NCI-H524 treated with DMSO at 0.1 percent for 48 hours (cell line): ENCODE measurements around the gene CHGA.

Experiments used
- DNase-seq: peaks from one replicate; lab custom pipeline; 2025; lab: John Stamatoyannopoulos, UW

The CHGA gene, protein sequence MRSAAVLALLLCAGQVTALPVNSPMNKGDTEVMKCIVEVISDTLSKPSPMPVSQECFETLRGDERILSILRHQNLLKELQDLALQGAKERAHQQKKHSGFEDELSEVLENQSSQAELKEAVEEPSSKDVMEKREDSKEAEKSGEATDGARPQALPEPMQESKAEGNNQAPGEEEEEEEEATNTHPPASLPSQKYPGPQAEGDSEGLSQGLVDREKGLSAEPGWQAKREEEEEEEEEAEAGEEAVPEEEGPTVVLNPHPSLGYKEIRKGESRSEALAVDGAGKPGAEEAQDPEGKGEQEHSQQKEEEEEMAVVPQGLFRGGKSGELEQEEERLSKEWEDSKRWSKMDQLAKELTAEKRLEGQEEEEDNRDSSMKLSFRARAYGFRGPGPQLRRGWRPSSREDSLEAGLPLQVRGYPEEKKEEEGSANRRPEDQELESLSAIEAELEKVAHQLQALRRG

DNA sequence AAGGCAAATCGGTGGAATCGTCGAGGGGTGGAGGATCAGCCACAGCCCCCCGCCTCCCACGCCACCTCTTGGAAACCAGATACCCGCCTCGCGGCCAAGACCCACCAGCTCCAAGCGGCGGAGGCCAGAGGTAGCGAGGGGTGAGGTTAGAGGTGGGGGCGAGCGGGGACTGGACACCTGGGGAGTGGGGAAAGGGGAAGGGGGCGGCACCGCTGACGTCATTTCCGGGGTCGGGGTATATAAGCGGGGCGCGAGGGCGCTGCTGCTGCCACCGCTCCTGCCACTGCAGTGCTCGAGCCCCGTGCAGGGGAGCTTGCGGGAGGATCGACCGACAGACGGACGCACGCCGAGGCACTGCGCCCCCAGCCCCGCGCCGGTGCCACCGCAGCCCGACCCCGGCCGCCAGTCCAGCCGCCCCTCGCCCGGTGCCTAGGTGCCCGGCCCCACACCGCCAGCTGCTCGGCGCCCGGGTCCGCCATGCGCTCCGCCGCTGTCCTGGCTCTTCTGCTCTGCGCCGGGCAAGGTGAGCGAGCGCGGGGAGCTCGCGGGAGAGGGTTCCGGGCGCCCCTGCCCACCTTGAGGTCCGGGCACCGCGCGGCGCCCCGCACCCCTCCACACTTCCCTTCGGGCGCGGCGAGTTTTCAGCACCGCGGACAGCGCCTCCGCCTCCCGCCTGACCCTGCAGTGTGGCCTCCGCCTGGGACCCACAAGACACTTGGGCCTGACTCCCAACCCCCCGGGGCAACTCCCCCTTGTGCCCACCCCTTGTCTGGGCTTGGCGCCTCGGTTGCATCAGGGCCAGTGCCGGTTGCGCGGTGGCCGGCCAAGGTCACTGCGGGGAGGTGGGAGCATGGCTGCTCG lies at the start of gene CHGA:
CHGA (plus strand) TSS at position 268 of the 861 bp plus-strand sequence; CDS start at position 478, 210 bp downstream.
- DNase-seq = peak; percentile 54

DNA sequence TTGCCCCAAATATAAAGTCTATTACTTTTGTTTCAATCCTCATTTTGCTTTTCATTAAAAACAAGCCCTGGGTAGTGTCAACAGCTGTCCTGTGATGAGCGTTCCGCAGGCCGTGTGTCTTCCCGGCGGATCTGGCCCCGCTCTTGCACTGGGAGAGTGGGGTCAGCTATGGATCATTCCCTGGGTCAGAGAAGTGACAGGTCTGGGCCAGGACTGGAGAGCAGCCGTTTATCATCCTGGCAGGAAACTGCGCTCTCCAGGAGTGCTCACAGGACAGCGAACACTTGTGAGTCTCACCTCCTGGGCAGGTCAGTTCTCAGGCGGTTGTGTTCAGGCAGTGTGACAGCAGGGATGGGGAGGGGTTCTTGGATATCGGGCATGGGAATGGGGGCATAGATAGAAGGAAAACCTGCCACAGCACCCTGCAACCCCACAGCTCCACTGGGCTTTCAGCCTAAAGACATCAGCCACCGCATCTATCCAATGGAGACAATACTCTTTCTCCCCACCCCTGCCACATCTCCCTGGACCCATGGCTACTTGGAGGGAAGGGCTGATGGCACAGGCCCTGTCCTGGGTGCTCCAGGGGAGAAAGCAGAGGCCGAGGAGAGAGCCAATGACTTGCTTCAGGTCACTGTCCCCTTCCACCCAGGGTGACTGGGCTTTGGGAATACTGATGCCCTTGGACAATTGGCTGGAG lies 47.8 kb upstream of the CHGA start:
- DNase-seq = no peak

DNA sequence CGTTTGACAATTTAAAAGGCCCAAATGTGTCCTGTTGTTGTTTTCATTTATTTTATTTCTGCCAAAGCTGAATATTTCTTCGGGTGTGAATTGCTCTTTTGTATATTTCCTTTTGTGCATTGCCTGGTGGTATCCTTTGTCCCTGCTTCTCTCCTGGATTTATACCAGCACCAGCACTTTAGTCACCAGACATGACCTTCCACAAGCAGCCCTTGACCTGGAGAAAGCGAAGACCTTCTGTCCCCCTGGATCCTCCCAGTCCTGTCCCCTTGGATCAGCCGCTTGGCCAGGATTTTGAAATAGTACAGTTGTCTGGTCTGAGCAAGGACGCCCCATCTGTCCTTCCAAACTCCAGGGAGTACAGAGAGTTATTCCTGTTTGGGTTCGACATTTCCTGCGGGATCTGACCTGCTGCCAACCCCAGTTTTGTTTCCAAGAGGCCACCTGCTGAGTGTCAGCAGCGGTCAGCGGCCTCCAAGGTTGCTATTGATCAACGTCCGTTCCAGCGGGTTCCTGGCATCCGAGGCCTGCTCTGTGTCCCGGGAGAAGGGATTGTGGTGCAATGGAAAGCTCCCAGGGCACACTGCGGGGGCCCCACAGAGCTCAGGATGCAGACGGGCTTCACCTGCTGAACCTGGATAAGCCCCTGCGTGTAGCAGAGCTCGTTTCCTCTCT lies 45.1 kb upstream of the CHGA start:
- DNase-seq = no peak

DNA sequence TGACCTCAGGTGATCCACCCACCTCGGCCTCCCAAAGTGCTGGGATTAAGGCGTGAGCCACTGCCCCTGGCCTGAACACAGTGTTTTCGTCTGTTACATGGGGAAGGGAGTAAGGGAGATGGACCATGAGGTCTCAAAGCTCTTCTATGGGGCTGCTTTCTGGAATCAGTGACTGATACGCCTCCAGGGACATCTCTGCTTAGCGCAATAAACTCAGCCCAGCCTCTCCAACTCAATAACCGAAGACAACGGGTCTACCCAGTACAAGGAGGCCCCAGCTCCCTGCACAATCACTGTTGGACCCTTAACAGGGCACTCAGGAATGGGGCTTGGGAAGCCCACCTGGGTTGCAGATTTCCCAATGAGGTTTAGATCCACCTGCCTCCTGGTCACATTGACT lies 42.6 kb upstream of the CHGA start:
- DNase-seq = no peak

DNA sequence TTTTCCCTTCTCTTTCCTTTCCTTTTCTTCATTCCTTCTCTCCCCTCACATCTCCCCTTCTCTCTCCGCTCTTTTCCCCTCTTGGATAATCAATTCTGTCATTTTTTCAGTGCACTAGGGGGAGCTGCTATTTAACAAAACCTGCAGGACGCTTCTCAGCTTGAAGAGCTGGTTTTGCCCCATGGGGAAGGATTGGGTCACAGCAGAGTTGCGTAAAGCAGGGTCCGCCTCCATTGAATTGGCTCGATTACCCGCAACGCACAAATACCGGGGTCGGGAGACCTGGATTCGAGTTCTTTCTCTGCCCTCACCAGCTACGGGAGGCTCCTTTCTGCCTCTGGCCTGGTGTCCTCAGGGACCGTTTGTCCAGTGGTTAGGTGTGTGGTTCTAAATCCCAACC lies 42.1 kb upstream of the CHGA start:
- DNase-seq = peak; percentile 18

DNA sequence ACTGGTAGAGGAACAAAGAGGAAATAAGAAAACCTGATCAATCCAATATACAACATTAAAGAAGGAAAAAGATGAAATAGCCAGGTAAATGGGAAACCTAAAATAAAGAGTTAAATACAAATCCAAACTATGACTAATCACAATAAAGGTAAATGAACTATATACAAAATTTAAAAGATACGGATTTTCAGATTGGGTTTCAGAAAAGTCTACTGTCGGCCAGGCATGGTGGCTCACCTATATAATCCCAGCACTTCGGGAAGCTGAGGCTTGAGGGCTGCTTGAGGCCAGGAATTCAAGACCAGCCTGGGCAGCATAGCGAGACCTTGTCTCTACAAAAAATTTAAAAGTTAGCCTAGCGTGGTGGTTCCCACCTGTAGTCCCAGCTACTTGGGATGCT lies 39.9 kb upstream of the CHGA start:
- DNase-seq = no peak

DNA sequence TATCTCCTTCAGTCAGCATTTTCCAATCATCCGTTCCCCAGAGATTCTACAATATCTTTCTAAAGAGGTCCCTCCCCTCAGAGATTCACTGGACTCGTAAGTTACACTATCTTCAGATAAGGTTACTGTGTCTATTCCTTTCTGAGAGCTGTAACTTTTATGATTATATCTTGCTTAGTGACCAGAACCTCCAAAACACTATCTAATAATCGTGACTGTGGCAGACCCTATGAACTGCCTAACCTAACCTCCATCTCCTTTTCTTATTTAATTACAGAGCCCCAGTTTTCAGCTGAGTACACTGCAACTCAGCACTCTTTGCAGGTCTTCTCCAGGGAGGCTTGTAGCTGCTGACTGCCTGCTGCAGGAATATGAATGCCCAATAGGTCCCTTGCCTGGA lies 38.5 kb upstream of the CHGA start:
- DNase-seq = no peak

DNA sequence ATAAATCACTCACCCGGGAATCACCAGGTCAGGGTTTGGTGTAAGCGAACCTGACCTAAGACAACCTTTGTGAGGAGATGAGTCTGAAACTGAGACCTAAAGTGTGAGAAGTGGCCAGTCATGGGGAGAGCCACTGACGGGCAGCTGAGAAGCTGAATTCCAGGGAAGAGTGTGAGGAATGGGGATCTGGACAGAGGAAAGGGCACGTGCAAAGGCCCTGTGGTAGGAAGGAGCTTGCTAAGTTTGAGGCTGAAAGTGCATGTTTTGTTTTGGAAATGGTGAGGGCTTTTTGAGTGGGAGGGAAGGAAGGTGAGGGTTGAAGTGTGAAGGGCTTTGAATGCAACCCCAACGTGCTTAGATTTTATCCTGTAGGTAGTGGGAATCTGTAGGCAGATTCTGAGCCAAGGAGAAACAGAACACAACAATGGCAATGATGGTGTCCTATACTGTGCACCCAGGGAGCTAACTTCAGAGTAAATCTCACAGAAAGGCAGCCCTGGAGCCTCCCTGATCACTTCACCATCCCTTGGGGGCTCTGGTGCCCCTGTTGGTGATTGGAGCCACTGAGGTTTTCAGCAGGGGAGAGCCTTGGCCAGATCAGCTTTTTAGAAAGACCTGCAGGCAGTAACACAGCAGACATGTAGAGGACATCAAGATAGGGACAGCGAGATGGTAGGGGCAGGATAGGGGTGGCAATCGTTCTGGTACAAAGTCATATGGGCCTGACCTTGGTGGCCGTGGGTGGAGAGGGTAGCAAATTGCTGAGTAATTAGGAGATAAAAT lies 37.5 kb upstream of the CHGA start:
- no peak for DNase-seq

DNA sequence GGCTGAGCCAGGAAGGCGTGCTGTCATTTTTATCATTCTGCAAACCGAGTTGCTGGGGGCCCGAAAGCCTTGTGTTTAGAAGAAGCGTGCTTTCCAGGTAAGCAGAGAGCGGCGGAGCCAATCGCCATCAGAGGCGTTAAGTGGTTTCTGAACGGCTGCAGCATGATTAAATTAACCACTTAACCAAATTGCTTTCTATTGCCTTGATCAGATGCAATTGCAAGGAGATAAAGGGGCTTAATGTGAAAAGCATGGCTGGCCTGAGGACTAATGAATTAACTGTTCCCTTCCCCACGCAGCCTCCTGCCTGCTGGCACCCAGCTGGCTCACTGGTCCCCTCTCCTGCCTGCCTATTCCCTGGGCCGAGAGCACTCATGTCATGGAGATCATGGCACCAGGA lies 36.6 kb upstream of the CHGA start:
- peak; percentile 87 for DNase-seq

DNA sequence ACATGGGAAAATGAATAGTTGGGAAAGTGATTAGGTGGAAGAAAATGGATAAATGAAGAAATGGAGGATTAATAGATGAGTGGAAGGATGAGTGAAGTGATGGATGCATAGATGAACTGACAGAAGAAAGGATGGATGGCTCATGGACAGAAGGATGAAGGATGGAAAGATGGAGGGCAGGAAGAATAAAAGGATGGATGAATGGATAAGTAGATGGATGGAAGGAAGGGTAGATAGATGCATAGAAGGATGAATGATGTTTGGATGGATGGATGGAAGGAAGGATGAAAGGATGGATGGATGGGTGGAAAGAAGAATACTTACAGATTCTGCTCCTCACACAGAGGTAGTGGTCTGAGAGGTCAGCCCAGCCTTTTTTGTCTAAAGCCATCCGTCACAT lies 35.8 kb upstream of the CHGA start:
- DNase-seq = no peak

DNA sequence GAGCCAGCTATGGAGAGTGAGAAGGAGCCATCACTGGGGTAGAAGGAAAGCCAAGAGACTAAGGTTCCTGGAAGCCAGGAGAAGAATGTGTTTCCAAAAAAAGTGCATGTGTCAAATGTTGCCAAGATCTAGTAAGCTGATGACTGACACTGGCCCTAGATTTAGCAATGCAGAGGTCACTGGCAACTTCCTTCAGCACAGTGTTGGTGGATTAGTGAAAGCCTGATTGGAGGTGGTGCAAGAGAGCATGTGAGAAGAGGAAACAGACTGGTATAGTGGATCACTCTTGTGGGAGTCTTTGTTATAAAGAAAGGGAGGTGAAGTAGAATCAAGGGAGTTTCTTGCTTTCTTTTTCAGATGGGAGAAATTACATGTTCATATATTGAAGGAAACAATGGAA lies 34.1 kb upstream of the CHGA start:
- no peak for DNase-seq

DNA sequence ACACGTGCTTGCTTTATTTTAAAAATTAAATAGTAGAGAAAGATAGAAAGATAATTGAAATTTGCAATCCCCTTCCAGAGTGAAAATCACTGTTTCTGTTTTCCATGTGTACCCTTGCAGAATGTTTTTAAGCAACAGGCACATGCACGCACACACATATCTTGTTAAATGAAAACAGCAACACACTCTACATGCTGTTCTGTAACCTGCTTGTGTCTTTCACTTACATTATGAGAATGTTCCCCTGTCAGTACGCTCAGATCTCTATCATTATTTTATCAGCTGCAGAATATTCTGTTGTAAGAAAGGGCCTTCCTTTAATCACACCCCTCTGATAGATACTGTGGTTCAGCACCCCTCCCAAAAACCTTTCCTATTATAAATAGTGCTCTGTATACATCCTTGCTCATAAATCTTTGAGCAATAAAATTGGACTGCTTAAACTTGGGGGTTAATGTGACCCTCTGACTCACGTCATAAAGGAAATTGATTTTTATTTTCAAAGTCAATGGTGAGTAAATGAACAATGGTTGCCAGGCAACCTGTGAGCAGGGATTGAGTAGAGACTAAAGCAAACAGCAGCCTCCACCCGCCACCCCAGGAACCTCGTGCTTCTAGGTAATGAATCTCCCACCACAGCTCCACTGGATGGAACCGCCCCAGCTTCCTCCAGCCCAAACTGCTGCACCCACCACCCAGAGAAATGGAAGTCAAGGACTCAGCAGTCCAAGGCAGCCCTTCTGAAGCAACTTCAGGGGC lies 31.9 kb upstream of the CHGA start:
- DNase-seq = no peak

DNA sequence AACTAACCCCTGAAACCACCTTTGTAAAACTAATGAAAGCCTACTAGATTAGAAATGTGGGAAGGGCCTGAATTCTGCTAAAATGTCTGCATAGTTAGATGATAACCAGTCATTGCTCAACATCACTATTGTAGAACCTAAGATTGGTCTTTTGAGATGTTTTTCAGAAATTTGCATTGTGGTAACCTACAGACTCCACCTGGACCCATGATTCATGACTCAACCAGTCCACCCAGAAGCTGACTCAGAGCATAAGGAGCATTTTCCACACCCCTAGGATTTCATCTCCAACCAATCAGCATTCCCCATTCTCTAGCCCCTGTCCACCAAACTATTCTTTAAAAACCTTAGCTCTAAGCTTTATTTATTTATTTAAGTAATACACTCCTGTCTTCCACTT lies 30.4 kb upstream of the CHGA start:
- no peak for DNase-seq

DNA sequence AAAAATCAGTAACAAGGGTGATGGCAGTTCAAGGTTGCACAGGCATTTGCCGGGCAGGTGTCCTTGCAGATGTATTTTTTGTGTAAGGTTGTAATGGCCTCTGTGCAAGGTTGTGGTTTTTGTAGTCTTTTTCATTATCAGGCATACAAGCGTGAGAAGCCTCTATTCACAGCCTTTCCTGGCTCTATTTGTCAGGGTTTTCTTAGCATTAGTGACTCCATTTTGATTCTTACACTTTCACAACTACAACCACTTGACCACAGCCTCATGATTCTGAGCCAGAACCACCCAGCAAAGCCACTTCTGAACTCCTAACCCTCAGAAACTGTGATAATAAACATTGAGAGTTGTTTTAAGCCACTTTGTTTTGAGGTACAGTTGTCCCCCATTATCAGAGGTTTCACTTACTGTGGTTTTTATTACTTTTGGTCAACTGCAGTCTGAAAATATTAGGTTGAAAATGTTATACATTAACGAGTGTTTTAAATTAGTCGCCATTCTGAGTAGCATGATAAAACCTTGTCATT lies 27.5 kb upstream of the CHGA start:
- no peak for DNase-seq

DNA sequence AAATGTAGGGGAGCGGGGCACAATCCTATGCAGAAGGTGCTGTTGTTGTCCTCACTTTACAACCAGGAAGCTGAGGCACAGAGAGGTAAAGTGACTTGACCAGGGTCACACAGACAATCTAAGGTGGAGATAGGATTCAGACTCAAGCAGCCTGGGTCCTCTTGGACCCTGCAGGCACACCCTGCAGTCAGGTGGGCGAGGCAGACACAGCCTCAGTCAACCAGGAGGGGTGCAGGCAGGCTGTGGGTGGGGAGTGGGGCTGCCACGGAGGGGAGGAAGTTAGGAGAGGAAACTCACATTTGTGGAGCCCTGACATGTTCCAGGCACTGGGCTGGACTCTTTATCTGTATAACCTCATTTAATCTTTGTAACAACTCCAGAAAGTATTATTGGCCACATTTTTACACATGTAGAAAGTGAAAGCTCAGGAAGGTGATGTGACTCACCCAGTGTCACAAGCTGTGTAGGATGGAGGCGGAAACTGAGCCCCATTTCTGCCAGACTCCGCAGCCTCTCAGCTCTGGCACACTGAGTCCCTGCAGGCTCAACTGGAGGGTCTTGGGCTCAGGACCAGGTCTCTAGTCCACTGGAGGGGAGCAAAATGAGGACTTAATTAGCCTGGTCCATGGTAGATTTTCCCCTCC lies 24.9 kb upstream of the CHGA start:
- DNase-seq = no peak

DNA sequence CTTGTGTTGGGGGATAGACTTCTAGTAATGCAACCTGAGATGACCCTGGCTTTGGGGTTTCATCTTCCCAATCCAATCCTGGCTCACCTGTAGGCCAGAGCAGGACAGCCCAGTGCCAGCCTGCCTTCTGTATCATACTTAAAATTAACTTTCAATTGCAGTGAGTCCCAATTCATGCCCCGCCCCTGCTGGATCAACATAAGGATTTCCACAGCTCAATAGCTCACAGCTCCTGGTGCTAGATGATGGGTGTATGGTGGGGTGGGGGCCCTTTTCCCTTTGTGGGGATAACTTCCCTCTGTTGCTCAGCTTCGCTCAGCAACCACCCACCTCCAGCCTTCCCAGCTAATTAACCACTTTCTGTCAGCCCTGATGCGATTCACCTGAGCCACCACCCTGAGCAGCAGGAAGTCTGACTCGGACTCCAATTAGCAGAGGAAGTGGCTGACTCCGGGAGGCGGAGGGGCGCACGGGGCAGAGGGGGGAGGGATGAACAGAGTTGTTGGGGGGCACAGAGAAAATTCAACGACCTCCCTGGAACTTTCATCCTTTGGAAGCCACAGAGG lies 24.3 kb upstream of the CHGA start:
- DNase-seq = no peak

DNA sequence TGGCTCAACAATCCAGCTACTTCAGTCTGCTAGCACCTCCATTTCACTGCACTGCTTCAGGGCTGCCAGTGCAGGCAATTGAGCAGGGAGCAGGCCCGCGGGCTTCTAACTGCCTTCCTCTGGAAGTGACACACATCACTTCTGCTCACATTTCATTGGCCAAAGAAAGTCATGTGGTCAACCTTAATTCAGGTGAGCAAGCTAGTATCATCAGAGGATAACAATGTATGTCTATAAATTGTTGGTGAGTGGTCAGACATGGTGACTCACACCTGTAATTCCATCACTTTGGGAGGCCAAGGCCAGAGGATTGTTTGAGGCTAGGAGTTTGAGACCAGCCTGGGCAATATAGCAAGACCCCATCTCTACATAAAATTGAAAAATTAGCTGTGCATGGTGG lies 22.3 kb upstream of the CHGA start:
- DNase-seq = no peak

DNA sequence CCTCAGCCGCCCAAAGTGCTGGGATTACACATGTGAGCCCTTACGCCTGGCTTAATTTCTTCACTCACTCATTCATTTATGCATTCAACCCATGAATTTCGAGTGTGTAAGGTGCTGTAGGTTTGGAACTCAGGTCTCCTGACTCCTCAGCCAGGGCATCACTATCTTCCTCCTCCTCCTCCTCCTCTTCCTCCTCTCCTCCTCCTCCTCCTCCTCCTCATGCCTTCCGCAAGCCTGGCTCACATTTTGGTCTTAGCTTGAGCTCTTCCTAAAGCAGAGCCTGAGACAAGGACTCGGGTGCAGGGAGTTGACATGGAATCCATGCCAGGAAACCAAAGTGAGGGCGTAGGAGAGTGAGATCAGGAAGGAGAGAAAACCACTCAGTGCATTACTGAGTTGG lies 20.8 kb upstream of the CHGA start:
- DNase-seq = no peak

DNA sequence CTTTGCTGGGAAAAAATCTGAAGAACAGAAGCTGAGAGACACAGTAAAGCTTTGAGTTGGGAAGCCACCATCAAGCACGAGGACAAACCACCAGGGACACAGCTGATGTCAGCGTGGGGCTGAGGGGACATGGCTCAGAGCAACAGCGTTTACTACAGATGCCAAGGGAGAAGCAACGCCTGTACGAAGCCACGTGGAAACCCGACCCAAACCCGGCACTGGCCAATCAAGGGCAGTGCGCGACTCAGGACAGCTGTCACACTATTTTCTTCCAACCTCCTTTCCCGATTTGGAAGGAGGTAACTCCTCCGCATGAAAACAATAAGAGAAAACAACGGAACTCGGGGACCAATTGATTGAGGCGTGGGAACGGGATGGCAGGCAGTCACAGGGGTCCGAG lies 20.2 kb upstream of the CHGA start:
- peak; percentile 87 for DNase-seq
